Measurements from ENCODE around the gene SPECC1.

DNA sequence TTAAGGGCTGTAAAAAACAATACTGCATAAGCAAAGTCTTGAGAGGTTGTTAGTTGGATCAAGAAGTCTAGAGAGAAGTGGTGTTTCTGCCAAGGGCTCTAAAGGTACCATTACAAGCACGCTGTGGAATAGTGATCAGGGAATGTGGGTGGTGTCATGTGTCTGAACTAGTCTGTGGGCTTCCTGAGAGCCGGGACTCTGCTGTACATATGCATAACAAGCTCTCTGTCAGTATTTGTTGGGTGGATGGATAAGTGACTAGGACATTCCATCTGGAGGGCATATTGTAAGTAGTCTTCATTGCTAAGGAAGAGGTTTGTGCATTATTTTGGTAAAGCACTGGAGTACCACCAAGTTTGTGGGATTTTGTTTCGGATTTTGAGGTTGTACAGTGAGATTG is 248.6 kb downstream of the SPECC1 start:
- no peak for TF ChIP-seq POLR2A (IDR thresholded peaks at IDR 0.05; ENCODE audit: low read length)
- no peak for TF ChIP-seq GATA1 (IDR thresholded peaks at IDR 0.05; ENCODE audit: low read depth, low read length)

Measured in erythroblast (primary cell).